GM23248 (cell line): Measurements from ENCODE around the gene SLC8A2.

Experiments
- EZH2 ChIP-seq: fragments of 200-600 bp; sonication (generic); IDR thresholded peaks from 2 replicates; pipeline ENCODE4 v1.6.1; 2018; ENCODE audit warnings: antibody characterized with exemption, mild to moderate bottlenecking; ENCODE audit not compliant: insufficient read depth, poor library complexity, severe bottlenecking
- EZH2phosphoT487 ChIP-seq: fragments of 200-600 bp; sonication (generic); IDR thresholded peaks from 2 replicates; pipeline ENCODE4 v1.6.1; 2018; ENCODE audit warnings: antibody characterized with exemption, moderate library complexity, mild to moderate bottlenecking, low read depth; ENCODE audit not compliant: insufficient read depth

- TF ChIP-seq EZH2phosphoT487 (no peak), EZH2 (no peak)
Observed at GRCh38 chr19:47507924-47508553, 36.3 kb upstream of the SLC8A2 start.
